Epidermal melanocyte (primary cell): ENCODE results near the gene CD300E.
"Not testable (repeated sequence)": the region's sequence is repeated elsewhere in the genome, so short reads cannot be mapped to it uniquely, and the experiment has no call there.

ENCODE experiments used
- DNase-seq: peaks from one replicate; pipeline ENCODE4 v3.0.0; 2011; ENCODE audit warnings: low spot score; ENCODE audit not compliant: insufficient read length

Gene CD300E

DNA sequence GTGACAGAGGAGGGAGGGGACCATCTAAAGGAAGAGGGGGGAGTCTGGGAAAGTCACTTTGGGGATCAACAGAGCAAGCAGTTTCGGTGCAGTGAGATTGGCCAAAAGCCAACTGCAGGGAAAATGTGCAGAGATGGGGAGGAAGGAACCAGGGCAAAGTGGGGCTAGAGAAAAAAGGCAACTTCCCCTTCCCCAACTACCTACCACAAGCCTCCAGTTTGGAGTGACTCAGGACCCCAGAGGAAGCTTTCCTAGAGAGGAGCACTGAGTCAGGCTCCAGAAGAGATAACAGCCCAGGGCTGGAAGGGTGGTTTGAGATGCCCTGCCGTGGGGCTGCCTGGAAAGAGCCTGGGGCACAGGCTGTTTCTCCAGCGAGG lies 24.5 kb downstream of the CD300E start:
- DNase-seq: no peak

DNA sequence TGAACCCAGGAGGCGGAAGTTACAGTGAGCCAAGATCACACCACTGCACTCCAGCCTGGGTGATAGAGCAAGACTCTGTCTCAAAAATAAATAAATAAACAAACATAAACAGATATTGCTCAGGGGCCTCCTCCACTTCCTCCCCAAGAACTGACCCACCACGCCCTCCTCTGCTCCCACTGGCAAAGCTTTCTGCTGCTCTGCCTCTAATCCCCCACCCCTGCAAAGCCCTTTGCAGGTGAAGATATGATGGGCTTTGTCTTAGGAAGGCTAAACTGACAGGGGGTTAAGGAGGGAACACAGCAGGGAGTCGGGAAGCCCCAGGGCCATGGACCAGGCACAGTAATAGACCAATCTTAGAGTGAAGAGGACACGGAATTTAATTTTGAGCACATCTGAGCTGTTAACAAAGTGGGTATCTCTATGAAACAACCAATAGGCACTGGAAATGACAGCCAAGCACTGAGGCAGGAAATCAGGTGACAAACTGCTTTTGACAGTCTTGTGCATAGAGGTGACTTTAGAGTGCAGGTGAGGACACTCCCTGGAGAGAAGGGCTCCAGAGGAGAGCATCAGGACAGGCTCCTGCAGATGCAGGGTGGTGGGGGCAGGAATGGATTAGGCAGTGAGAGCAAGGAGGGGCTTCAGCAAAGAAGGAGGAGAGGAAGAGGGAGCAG lies 25.1 kb downstream of the CD300E start:
- no peak for DNase-seq

DNA sequence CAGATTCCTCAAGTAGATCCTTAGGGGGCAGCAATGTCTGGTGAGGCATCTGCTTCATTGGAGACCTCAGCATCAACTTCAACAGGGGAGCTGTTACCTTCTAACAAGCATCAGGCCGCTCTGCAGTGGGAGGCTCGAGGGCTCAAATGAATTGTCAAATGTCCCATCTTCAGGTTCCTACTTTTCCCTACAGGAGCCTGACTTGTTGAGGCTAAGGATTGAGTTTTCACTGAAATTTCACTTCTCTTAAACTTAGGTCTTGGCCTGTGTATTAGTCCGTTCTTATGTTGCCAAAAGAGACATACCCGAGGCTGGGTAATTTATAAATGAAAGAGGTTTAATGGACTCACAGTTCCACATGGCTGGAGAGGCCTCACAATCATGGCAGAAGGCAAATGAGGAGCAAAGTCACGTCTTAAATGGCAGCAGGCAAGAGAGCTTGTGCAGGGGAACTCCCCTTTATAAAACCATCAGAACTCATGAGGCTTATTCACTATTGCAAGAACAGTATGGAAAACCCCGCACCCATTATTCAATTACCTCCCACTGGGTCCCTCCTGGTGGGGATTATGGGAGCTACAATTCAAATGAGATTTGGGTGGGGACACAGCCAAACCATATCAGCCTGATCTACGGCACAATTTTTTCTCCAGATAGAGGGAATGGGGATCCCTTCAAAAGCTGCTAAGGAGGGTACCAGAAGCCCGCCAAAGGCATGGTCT lies 26.3 kb downstream of the CD300E start:
- DNase-seq: no peak

DNA sequence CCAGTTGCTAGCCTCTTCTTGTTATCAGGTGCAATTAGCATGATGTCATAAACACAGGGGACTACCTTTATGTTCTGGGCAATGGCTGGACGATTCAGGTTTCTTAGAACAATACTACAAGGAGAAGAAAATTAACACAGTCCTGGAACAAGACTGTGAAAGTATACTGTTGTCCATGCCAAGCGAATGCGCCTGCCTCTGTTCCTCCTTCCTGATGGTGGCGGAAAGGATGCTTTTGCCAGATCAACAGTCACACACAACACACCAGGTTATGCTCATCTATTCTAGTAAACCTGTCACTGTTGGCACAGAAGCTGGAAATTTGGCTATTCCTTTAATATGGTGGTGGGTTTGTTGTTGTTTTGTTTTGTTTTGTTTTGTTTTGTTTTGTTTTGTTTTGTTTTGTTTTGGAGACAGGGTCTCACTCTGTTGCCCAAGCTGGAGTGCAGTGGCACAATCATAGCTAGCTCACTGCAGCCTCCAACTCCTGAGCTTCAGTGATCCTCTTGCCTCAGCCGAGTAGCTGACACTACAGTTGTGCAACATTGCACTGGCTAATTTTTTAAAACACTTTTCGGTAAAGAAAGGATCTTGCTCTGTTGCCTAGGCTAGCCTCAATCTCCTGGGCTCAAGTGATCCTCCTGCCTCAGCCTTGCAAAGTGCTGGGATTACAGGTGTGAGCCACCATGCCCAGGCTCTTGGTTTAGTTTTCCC lies 28.3 kb downstream of the CD300E start:
- DNase-seq: no peak

DNA sequence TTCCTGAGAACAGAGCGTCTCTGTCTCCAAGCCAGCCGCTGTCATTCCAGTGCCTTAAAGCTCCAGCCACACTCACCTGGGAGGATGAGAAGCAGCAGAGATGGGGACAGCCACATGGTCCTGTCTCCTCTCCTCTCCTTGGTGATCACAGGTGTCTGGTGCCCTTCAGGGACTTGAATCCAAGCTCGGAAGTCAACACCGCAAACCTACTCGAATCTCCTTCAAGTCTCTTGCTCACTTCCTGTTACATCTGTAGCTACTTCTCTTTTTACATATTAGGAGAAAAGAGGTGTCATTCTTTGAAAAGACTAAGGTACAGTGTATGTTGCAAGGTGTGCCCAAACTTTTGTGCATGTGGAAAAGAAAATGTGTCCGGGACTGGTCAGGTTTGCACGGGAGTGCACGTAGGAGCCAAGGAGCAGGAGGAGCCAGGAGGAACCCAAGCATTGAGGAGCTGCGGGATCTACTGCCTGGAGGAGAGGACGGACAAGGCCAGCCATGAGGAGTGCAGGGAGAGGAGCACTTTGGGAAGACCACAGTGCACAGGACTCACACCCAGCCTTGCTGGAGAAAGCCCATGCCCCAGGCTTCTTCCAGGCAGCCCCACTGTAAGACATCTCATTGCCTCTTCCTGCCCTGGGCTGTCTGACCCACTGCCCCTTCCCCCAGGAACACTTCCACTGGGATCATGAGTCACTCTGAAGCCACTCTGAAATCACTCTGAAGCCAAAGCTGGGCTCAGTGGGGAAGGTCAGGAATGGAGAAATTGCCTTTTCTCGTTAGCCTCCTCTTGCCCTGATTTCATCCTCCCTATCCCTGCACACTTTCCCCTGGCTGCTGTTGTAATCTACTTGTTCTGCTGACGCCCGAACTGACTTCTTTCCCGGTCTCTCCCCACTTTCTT lies 31.2 kb downstream of the CD300E start, which contains the start of gene CD300LD:
Gene CD300LD, minus strand, starts transcription at position 197 of the 904 bp plus-strand sequence. Its CDS starts 81 bp downstream, at position 116.
- no peak for DNase-seq

DNA sequence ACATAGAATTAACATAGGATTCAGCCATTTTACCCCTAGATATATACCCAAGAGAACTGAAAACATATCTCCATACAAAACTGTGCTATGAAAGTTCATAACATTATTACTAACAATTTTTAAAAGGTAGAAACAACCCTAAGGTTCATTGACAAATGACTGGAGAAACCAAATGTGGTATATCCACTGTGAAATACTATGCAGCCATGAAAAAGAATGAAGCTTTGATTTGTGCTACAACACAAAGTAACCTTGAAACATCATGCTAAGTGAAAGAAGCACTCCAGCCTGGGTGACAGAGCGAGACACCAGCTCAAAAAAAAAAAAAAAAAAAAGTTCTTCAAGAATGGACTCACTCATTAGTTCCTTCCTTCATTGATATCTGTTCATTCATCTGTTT lies 32.0 kb downstream of the CD300E start:
- no peak for DNase-seq

DNA sequence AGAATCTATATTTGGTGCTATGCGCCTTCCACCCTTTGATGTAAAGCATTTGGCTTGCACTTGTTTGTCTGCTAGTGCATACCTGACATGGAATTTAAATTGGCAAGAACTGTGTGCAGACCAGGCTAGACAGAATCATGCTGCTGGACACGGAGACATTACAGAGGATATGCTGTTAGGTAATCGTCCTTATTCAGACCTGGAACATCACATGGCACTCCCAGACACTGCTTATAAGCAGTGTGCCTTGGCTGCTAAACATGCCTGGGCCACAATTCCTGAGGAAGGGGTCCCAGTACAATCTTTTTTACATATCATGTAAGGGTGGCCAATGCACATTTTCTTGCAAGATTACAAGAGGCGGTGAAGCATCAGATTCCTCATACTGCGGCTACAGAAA lies 37.8 kb downstream of the CD300E start:
- no peak for DNase-seq

DNA sequence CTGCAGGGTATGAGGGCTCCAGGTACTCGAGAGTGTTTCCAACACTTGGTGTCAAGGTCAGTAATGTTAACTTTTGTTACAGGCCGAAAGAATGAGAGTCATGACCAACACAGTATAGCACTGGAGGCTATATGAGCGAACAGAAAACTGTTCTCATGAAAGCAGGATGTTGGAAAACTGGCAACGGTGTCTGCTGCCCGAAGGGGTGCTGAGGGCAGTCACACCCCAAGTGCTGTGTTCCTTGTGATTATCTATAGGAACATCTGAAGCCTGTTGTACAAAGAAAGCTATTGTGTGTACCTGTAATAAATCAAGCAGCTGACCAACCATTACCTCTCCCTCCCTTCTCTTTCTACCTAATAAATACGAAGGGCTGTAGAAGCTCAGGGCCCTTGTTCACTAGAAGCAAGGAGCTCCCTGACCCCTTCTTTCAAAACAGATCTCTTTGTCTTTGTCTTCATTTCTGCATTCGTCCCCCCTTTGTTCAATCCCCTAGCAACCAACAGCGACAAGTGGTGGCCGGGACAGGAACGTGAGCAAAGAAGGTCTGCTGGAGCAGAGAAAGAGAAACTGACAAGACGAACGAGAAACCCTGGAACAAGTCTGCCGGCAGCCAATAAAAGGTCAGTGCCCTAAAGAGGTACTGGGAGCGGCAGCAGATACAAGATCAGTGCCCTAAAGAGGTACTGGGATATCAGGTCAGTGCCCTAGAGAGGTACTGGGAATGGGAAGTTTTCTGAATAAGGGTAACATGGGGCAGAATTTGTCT lies 39.1 kb downstream of the CD300E start:
- DNase-seq: no peak

DNA sequence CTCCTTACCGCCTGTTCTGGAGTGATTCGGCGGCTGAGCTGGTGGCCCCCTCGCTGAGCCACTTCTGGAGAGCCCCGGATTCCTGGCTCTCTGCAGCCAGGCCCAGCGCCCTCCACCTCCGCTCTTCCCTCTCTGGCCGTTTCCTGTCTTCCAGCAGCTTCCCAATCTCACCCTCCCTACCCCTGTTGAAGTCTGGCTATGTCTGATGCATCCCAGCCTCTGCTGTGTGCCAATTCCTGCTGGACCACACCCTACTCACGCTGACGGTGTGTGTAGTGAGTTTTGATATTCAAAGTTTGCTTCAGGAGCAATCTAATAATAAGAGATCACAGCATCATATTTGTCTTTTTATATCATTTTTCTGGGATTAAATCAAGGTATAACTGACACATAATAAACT lies 40.9 kb downstream of the CD300E start:
- DNase-seq: no peak

DNA sequence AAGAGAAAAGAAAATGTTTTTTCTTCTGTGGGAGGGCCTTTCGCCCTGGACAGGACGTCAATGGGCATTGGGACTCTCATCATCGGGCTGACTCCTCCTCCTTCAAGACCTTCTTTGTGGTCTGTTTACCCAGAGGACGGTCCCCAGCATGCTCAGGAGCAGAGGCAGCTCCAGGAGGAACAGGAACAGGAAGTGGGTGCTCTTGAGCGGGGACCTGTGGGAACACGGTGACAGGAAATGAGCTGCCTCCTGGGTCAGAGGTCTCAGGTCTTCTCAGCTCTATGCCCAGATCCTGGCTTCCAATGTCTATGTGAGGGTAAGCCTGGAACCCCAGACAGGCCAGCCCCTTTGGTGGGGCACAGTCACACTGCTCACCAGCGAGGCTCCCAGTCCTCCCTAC lies 43.6 kb downstream of the CD300E start:
- no peak for DNase-seq

DNA sequence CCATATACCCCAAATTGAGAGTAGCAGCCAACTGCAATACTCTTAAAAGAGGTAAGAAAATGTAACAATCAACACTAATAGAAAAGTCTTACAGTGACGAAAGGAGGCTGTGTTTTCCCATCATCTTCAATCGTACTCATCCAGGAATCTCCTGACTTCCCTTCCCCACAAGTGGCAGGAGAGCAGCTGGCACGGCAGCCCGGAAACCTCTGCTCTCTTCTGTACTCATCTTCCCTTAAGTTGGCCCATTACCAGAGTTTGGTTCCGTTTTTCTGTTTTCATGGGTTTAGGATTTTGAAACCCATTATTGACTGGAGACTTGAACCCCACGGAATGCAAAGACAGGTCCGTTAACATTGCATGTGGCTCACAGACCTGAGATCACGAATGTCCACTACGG lies 44.6 kb downstream of the CD300E start:
- no peak for DNase-seq

DNA sequence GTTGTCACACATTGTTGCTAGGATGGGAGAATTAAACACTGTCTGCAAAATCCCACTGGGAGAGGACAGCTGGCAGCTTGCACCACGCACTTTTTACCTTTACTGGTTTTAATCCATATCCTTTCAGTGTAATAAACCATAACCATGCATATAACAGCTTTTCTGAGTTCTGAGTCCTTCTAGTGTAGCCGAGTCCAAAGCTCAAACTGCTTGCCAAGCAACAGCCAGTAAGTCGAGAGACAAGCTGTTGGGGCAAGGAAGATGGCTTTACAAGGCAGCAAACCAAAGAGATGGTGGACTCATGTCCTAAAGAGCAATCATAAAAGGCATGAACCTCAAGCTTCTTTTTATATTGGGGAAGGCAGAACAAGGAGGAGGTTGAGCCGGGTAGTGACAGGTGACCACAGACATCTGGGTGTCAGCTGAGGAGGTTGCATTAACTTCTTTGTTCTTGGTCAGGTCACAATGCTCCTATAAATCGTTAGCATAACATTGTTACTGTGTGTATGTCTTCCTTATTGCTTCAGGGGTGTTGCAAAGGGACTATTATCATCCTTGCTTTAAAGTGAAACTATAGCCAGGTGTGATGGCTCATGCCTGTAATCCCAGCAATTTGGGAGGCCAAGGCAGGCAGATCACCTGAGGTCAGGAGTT lies 48.9 kb downstream of the CD300E start:
- DNase-seq: no peak

DNA sequence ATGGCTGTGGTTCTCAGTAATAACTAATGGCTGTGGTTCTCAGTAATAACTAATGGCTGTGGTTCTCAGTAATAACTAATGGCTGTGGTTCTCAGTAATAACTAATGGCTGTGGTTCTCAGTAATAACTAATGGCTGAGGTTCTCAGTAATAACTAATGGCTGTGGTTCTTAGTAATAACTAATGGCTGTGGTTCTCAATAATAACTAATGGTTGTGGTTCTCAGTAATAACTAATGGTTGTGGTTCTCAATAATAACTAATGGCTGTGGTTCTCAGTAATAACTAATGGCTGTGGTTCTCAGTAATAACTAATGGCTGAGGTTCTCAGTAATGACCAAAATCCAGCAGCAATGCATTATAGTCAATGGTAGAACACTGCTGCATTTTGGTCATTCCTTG lies 49.9 kb downstream of the CD300E start:
- not testable (repeated sequence) for DNase-seq

DNA sequence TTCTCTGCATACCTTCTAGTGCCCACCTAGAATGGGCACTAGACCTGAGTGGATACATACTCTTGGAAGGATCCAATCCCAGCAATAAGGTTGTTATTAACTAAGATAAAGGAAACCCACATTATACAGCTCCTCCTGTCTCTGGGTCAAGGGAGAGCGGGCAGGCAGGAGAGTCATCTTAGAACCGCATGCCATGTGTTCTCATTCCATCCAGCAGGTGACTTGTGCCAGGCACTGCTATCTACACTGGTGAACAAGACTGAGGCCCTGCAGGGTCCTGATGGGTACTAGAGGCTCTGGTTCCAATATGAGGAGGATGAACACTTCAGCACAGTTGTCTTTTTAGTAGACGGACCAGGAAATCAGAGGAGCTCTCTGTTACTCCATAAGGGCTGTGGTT lies 50.4 kb downstream of the CD300E start:
- DNase-seq: no peak

DNA sequence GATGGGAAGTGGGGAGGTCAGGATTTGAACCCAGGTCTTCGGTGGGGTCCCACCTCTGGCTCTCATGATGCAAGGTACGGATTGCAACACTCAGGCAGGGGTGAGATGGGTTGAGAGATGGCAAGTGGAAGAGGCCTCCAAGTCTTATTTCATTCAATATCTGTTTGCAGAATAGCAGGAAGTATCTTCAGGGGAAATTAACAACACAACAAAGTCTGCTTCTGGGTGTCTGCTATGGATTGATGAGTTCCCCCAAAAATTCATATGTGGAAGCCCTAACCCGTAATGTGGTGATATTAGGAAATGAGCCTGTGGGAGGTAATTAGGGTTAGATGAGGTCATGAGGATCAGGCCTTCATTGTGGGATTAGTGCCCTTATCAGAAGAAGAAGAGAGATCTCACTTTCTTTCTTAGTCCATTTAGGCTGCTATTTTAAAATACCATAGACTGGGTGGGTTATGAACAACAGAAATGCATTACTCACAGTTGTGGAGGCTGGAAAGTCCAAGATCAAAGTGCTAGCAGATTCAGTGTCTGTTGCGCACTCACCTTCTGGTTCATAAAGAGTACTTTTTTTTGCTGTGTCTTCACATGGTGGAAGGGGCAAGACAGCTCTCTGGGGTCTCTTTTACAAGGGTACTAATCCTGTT lies 51.8 kb downstream of the CD300E start:
- no peak for DNase-seq

DNA sequence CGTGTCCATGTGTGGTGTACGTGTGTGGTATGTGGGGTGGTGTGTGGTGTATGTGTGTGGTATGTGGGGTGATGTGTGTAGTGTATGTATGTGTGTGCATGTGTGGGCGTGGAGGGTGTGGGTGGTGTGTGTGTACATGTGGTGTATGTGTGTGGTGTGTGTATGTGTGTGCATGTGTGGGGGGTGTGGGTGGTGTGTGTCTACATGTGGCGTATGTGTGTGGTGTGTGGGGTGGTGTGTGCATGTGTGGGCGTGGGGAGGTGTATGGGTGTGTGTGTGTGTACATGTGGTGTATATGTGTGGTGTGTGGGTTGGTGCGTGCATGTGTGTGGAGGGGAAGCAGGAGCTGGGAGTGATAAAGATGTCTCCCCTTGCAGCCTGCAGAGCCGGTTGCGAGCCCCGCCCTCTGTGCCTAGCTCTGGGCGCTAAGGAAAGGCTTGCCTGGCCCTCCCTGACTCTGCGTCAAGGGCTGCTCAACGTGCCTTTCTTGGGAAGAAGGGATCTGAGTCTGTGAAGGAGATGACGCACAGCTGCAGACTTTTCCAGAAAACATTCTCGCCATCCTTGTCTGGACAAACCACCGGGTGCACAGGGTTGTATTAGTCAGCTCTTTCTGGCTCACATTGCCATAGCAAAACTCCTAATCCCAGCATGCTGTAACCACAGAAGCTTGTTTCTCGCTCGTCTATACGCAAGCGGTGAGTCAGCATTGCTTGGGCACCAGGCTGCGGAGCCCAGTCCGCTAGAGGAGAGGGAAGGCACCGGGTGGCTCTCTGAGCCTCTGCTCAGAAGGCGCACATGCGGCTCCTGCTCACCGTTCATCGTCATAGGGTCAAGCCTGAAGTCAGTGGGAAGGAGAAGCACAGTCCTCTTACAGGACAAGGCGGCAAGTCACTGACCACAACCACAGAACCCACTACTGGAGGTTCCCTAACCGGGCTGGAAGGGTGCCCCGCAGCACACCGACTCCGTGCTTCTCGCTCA lies 54.2 kb downstream of the CD300E start:
- no peak for DNase-seq

DNA sequence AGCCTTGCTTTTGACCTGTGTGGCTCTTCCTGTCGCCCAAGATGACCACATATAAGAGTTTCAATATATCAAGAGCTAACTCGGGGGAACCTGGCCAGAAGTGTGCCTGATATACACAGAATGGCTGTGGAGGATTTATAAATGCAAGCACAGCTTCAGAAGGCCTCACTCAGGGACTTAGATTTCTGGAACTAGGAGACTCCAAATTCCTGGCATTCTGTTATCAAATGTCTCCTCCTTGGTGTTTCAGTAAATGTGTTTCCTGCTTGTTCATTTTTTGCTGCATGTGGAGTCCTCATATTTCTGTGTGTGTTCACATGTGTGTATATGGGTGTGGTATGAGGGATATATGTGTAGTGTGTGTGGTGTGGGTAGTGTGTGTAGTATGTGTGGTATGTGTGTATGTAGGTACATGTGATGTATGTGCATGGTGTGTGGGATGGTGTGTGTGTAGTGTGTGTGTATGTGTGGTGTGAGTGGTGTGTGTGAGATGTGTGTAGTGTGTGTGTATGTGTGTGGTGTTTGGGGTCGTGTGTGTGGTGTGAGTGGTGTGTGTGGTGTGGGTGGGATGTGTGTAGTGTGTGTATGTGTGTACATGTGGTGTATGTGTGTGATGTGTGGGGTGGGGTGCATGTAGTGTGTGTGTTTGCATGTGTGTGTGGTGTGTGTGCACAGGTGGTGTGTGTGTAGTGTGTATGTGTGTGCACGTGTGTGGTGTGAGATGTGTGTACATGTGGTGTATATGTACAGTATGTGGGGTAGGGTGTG lies 55.2 kb downstream of the CD300E start:
- DNase-seq: no peak

DNA sequence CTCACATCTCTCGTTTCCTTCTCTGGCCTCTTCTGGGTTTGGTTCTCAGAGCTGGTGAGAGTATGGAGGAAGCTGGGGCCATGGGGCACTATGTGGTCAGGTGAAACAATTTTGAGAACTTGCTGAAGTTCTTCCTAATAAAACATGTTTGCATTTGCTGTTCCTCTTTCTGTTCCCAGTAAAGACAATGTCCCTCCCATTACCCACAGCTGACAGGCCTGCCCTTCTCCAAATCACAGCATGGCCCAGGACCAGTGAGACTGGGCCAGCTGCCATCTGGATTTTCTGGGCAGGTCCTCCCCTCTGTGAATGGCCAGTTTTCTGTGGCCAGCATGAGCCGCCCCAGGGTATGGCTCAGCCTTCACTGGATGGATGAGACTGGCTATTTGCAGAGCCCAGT lies 56.1 kb downstream of the CD300E start, which contains the start of gene CD300H:
Gene CD300H, minus strand, starts transcription at position 113 of the 400 bp plus-strand sequence.
- DNase-seq: no peak
